Gastrocnemius medialis (tissue), 4 donors: ENCODE results near the gene SLC12A9.

ENCODE experiments used
- CTCF ChIP-seq, 5 experiments: fragments of 450-650 bp in 3 of 5; fragments of 200-600 bp in 2 of 5; sonication (generic) in 2 of 5; IDR thresholded peaks in 4 of 5; conservative IDR thresholded peaks in 1 of 5; 1 replicate in 4 of 5; 2 replicates in 1 of 5; pipeline ENCODE4 v1.5.1; 2016 to 2019; ENCODE audit warnings: antibody characterized with exemption in 5 of 5, mild to moderate bottlenecking in 3 of 5, moderate library complexity in 3 of 5
- POLR2A ChIP-seq, 2 donors: fragments of 450-650 bp; IDR thresholded peaks; one replicate each; pipeline ENCODE4 v1.6.1; 2017; ENCODE audit warnings: antibody characterized with exemption in 2 of 2, mild to moderate bottlenecking in 2 of 2, moderate library complexity in 2 of 2

GRCh38 chr7:100886936-100887515 lies 34.5 kb downstream of the SLC12A9 start:
- TF ChIP-seq CTCF (IDR thresholded peaks at IDR 0.05 in 4 of 5, conservative IDR thresholded peaks at IDR 0.05 in 1 of 5) (no peak), POLR2A (IDR thresholded peaks at IDR 0.05) (no peak)
